ENCODE data around the gene SMDT1.
A peak's percentile ranks its signal among the peaks of the same experiment; 100 is the strongest.

The SMDT1 gene

GRCh38 chr22:42079319-42080251 is at the start of gene SMDT1:
SMDT1 (plus strand) TSS chr22:42079700; CDS start chr22:42079769, 69 bp downstream.
- DNase-seq (ENCODE audit: low read depth, low spot score): peak; percentile 94

- DNase-seq (ENCODE audit: low read depth, low spot score): no peak
Observed at GRCh38 chr22:42033263-42034181, 46.0 kb upstream of the SMDT1 start.

GRCh38 chr22:42035256-42035655 is 44.2 kb upstream of the SMDT1 start:
- DNase-seq (ENCODE audit: low read depth, low spot score): no peak

GRCh38 chr22:42039271-42039670 is 40.2 kb upstream of the SMDT1 start:
- no peak for DNase-seq (ENCODE audit: low read depth, low spot score)

- DNase-seq (ENCODE audit: low read depth, low spot score): no peak
Observed at GRCh38 chr22:42041784-42042183, 37.7 kb upstream of the SMDT1 start.

GRCh38 chr22:42050641-42051180 is 28.8 kb upstream of the SMDT1 start:
- no peak for DNase-seq (ENCODE audit: low read depth, low spot score)

- no peak for DNase-seq (ENCODE audit: low read depth, low spot score)
Observed at GRCh38 chr22:42052765-42053164, 26.7 kb upstream of the SMDT1 start.

- DNase-seq (ENCODE audit: low read depth, low spot score): no peak
Observed at GRCh38 chr22:42056757-42057511, 22.6 kb upstream of the SMDT1 start.

- no peak for DNase-seq (ENCODE audit: low read depth, low spot score)
Observed at GRCh38 chr22:42060489-42060888, 19.0 kb upstream of the SMDT1 start.

- no peak for DNase-seq (ENCODE audit: low read depth, low spot score)
Observed at GRCh38 chr22:42061041-42061440, 18.5 kb upstream of the SMDT1 start.

GRCh38 chr22:42062506-42063170 is 16.9 kb upstream of the SMDT1 start:
- DNase-seq (ENCODE audit: low read depth, low spot score): no peak

GRCh38 chr22:42064629-42065028 is 14.9 kb upstream of the SMDT1 start:
- DNase-seq (ENCODE audit: low read depth, low spot score): no peak

- DNase-seq (ENCODE audit: low read depth, low spot score): no peak
Observed at GRCh38 chr22:42065438-42066125, 13.9 kb upstream of the SMDT1 start.

- no peak for DNase-seq (ENCODE audit: low read depth, low spot score)
Observed at GRCh38 chr22:42066126-42066761, 13.3 kb upstream of the SMDT1 start.

GRCh38 chr22:42066937-42067336 is 12.6 kb upstream of the SMDT1 start:
- DNase-seq (ENCODE audit: low read depth, low spot score): no peak

GRCh38 chr22:42067671-42068251 is 11.7 kb upstream of the SMDT1 start:
- DNase-seq (ENCODE audit: low read depth, low spot score): no peak

GRCh38 chr22:42068291-42068690 is 11.2 kb upstream of the SMDT1 start:
- no peak for DNase-seq (ENCODE audit: low read depth, low spot score)

GRCh38 chr22:42069801-42070516 is 9.5 kb upstream of the SMDT1 start:
- no peak for DNase-seq (ENCODE audit: low read depth, low spot score)

Data from brain pericyte (primary cell).